ENCODE measurements around the gene DUOX1. TPM values are rescaled to one million over a fixed set of nuclear protein-coding genes. Genes with fewer than 3 reads are reported as not detected.
A peak's percentile ranks its signal among the peaks of the same experiment; 100 is the strongest.

Gene DUOX1
- total and polyA plus RNA-seq, 2 donors (not counting 1 experiment from before 2014, with no cell fraction given) = 0.27 TPM; not detected in 1

- WGBS (ENCODE audit: insufficient coverage) = 91% methylated on average over 7 of the region's 9 CpGs
- ChIA-PET CTCF (interaction anchor here (0.9 to 8.5 kb wide), 15 partner anchors 9 to 290 kb away, joined by 3 to 128 read pairs (median 6); partner anchors contain the start of gene SHF), POLR2A (interaction anchor here (0.6 to 2.9 kb wide), 5 partner anchors 15 to 417 kb away, joined by 3 to 28 read pairs (median 4); partner anchors contain the start of gene SHF)
- H3K27ac Mint-ChIP-seq = peak overlapping the region; percentile 92
- no peak for DNase-seq
- H3K27me3 ChIP-seq (replicated peaks in 1 of 4; ENCODE audit: control extremely low read depth in 1 of 4, control insufficient read depth in 3 of 4, insufficient read depth in 4 of 4, low read length in 3 of 4) = no peaks in the 10 kb centered on the region
- no peak for ATAC-seq (ENCODE audit: low read depth)
- peaks cover 12 to 43% of the 10 kb centered on the region in 2 donors for H3K4me1 ChIP-seq (ENCODE audit: control insufficient read depth in 2 of 2, insufficient read depth in 2 of 2, low read length in 2 of 2)
- H2AFZ ChIP-seq (ENCODE audit: insufficient read depth, low read depth, low read length, poor library complexity, severe bottlenecking) = peak overlapping the region; percentile 88
- no peaks in the 10 kb centered on the region for H3K36me3 ChIP-seq (replicated peaks in 1 of 2; ENCODE audit: control extremely low read depth in 1 of 2, control insufficient read depth in 1 of 2, extremely low read depth in 1 of 2, insufficient read depth in 2 of 2, low read length in 1 of 2)
- peaks cover 31% of the 10 kb centered on the region for H3K4me1 Mint-ChIP-seq
- H3K27me3 Mint-ChIP-seq = no peaks in the 10 kb centered on the region
- peak overlapping the region in 4 of 5 experiments; percentile 78 to 84 (median 82) for H3K4me3 ChIP-seq (ENCODE audit: control extremely low read depth in 1 of 5, extremely low read depth in 1 of 5, insufficient read depth in 1 of 5, low read depth in 2 of 5, low read length in 4 of 5)
- peak overlapping the region; percentile 89 to 96 for H3K27ac ChIP-seq (ENCODE audit: low read length in 2 of 2)
- H3K4me3 Mint-ChIP-seq = peak overlapping the region; percentile 80
- no peak for TF ChIP-seq EZH2 (IDR thresholded peaks at IDR 0.05; ENCODE audit: borderline replicate concordance, insufficient read depth, low read depth, low read length, poor library complexity, severe bottlenecking)
- no peak for TF ChIP-seq CTCF (IDR thresholded peaks at IDR 0.05)
- peaks cover 31% of the 10 kb centered on the region for H3K79me2 ChIP-seq (ENCODE audit: control insufficient read depth, insufficient read depth, low read length)
- intact Hi-C loops (cut with micrococcal nuclease) = loop anchor here (1.0 to 2.0 kb wide), 8 partner anchors 20 to 291 kb away; partner anchors contain the start of genes GATM and SHF
- peak overlapping the region; percentile 98 for H3K4me2 ChIP-seq (replicated peaks; ENCODE audit: low read depth, low read length, poor library complexity, severe bottlenecking)
- no peaks in the 10 kb centered on the region for H3K9me3 ChIP-seq (ENCODE audit: control extremely low read depth in 1 of 3, control insufficient read depth in 2 of 3, insufficient read depth in 1 of 3, low read length in 2 of 3)
- peak overlapping the region; percentile 92 for H3K9ac ChIP-seq (ENCODE audit: low read length)
- no peaks in the 10 kb centered on the region for H3K9me3 Mint-ChIP-seq (ENCODE audit: insufficient read depth)
- H4K20me1 ChIP-seq (ENCODE audit: control insufficient read depth, insufficient read depth, low read length, poor library complexity, severe bottlenecking) = peaks cover 6% of the 10 kb centered on the region
Measured at GRCh38 chr15:45167631-45168205, 37.9 kb downstream of the DUOX1 start.

- intact Hi-C loops (cut with micrococcal nuclease) = no loop called here
- Mint-ChIP-seq H3K4me1 (peaks cover 27% of the 10 kb centered on the region), H3K27me3 (no peaks in the 10 kb centered on the region), H3K4me3 (no peak overlapping the region), H3K9me3 (ENCODE audit: insufficient read depth) (no peaks in the 10 kb centered on the region), H3K27ac (peak overlapping the region; percentile 86)
- Histone ChIP-seq H3K4me1 (ENCODE audit: control insufficient read depth in 2 of 2, insufficient read depth in 2 of 2, low read length in 2 of 2) (peaks cover 12 to 38% of the 10 kb centered on the region in 2 donors), H3K4me2 (replicated peaks; ENCODE audit: low read depth, low read length, poor library complexity, severe bottlenecking) (no peak overlapping the region), H3K36me3 (replicated peaks in 1 of 2; ENCODE audit: control extremely low read depth in 1 of 2, control insufficient read depth in 1 of 2, extremely low read depth in 1 of 2, insufficient read depth in 2 of 2, low read length in 1 of 2) (no peaks in the 10 kb centered on the region), H3K9me3 (ENCODE audit: control extremely low read depth in 1 of 3, control insufficient read depth in 2 of 3, insufficient read depth in 1 of 3, low read length in 2 of 3) (no peaks in the 10 kb centered on the region), H3K79me2 (ENCODE audit: control insufficient read depth, insufficient read depth, low read length) (peaks cover 25% of the 10 kb centered on the region), H3K4me3 (ENCODE audit: control extremely low read depth in 1 of 5, extremely low read depth in 1 of 5, insufficient read depth in 1 of 5, low read depth in 2 of 5, low read length in 4 of 5) (no peak overlapping the region), H3K27me3 (replicated peaks in 1 of 4; ENCODE audit: control extremely low read depth in 1 of 4, control insufficient read depth in 3 of 4, insufficient read depth in 4 of 4, low read length in 3 of 4) (no peaks in the 10 kb centered on the region), H3K27ac (ENCODE audit: low read length in 2 of 2) (peak overlapping the region in 1 of 2 donors; percentile 96), H4K20me1 (ENCODE audit: control insufficient read depth, insufficient read depth, low read length, poor library complexity, severe bottlenecking) (peaks cover under 1% of the 10 kb centered on the region), H2AFZ (ENCODE audit: insufficient read depth, low read depth, low read length, poor library complexity, severe bottlenecking) (no peak overlapping the region), H3K9ac (ENCODE audit: low read length) (no peak overlapping the region)
- ChIA-PET CTCF (interaction anchor here (1.1 to 8.5 kb wide), 13 partner anchors 9 to 445 kb away, joined by 3 to 128 read pairs (median 6); a partner anchor contains a TSS), POLR2A (interaction anchor here (0.6 to 2.9 kb wide), 3 partner anchors 20 to 417 kb away, joined by 3 to 28 read pairs (median 4); partner anchors contain the start of gene SHF)
- TF ChIP-seq CTCF (IDR thresholded peaks at IDR 0.05) = no peak
- no peak for TF ChIP-seq EZH2 (IDR thresholded peaks at IDR 0.05; ENCODE audit: borderline replicate concordance, insufficient read depth, low read depth, low read length, poor library complexity, severe bottlenecking)
- 93% methylated on average over 4 of the region's 4 CpGs for WGBS (ENCODE audit: insufficient coverage)
- no peak for ATAC-seq (ENCODE audit: low read depth)
- DNase-seq = peak; percentile 29
Measured at GRCh38 chr15:45168286-45168685, 38.5 kb downstream of the DUOX1 start.
